Stimulated activated CD4-positive, alpha-beta T cell treated with anti-CD3 and anti-CD28 coated beads, Interleukin-1b, Interleukin-23, amount 100 ng/mL, for 4 hours (primary cell): ENCODE measurements around the gene KMT2B.
A peak's percentile ranks its signal among the peaks of the same experiment; 100 is the strongest.

Experiments used
- DNase-seq, 2 donors: peaks; one replicate each; pipeline ENCODE4 v3.0.0-alpha.2; 2020; ENCODE audit warnings: low read depth in 2 of 2

KMT2B gene

DNA sequence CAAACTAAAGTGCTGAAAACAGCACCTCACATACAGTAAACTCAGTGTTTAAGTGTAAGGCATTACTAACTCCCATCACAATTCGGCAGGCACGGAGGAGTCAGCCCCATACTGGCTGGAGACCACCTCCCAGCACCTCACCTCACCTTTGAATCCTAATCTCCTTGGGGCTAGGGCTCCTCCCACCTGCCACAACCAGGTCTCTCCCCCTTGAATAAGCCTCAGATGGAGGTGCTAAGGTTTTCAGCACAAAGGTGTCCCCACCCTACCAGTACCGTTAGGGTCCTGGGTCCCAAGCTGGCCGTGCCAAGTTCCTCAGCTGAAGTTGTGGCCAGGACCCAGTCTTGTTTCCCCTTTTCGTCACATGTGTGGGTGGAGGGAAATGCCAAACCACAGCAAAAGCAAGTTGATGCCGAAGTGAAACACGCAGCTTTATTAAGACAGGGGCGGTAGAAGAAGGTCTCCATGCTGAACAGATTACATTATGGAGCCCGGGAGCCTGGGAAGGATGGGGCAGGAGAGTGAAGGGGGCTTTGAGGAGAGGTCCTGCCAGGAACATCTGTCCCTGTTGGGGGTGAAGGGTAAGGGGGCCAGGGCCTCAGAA is 24.4 kb downstream of the KMT2B start, which contains the start of gene IGFLR1:
IGFLR1 (minus strand) TSS at position 332 of the 604 bp plus-strand sequence. CDS start 1,272 bp downstream, outside the sequence.
- peak; percentile 39 to 48 for DNase-seq

DNA sequence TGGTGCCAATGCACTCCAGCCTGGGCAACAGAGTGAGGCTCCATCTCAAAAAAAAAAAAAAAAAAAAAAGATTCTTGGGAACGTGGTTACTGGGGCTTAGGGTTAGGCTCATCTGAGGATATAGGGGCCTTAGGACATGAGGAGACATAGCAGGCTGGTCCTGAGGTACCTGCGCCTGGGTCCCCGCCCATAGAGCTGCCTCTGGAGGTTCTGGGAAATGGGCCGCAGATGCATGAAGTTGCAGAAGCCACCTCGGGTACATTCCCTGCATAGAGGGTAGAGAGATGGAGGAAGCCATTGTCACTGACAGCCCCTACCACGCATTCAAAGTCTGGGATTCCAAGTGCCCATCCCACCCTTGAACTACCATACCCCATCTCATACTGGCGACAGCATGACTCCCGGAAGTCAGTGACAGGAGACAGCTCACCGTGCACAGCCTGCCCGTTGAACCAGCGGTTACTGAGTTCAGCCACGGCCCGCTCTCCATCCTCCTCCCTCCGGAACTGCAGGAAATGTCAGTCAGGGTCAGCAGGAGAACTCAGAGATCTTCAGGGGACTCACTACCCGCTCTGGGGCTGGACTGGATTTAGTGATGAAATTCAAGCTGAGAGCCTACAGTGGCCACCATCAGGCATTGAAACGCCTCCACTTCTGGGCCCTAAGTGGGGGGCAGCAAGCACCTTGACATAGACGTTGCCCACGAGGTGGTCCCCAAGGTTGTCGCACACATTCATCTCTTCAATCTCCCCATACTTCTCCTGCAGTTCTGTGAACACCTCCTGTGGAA is 26.0 kb downstream of the KMT2B start:
- DNase-seq, result no peak

DNA sequence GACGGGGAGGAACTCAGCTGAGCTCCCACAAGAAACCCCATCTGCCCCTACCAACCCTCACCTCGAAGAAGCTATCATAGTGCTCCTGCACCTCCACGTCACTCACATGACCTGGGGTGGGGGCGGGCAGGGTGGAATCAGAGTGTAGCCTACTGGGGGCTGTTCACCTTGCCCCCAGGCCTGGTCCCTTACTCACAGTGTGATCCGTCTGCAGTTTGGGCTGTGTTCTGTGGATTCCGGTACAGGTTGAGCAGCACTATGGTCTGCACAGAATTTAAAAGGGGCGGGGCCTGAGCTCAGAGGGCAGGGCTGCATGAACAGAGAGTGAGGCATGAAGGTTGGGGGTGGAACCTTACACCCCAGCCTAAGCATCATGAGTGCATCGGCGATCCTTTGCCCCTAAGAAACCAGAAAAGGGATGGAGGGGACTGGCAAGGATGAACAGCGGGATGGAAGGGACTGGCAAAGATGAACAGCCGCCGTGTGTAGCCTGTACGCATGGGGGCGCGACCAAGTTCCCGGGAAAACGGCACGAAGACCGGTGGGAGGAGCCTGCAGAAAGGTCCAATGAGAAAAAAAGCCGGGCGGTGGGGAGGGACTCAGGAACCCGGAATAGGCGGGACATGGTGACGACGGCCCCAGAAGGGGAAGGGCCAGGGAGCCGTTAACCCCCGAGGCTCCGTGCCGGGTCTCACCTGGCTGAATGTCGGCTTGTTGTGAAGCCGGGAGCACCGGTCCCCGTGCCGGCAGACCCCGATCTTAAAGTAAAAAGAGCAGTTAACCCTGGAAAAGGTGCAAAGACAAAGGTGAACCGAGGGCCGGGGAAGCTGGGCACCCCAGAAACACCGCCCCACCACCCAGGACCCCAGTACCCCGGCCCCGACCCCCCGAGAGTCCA is 26.9 kb downstream of the KMT2B start:
- DNase-seq, result peak; percentile 81 to 87

DNA sequence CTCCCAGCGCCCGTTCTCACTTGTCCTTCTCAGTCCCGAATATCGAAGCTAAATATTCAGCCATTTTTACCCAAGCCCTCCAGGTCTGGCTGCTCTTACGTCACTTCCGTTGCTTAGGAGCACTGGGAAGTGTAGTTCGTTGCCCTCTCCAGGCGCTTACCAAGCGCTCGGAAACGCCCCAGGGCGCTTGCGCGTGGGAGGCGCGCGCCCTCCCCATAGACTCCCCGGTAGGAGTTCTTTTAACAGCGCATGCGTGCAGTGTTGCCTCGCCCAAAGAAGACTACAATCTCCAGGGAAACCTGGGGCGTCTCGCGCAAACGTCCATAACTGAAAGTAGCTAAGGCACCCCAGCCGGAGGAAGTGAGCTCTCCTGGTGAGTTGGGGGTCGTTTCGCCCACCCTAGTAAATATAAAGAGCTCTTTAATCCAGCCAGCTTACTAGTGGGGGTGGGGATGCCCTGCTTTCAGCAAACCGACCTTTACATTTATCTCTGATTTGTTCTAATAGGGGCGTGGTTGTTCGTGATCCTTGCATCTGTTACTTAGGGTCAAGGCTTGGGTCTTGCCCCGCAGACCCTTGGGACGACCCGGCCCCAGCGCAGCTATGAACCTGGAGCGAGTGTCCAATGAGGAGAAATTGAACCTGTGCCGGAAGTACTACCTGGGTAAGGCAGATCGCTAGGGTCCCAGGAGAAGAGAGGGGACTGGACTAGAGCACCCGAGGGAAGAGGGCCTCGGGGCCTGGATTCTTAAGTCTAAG is 27.7 kb downstream of the KMT2B start, which contains the start of the genes PSENEN and U2AF1L4:
PSENEN (plus strand) TSS at position 324 of the 759 bp plus-strand sequence; CDS start at position 604, 280 bp downstream.
U2AF1L4 (minus strand) TSS at position 91 of the 759 bp plus-strand sequence; CDS start at position 64, 27 bp downstream.
- DNase-seq, result peak; percentile 87 to 93

DNA sequence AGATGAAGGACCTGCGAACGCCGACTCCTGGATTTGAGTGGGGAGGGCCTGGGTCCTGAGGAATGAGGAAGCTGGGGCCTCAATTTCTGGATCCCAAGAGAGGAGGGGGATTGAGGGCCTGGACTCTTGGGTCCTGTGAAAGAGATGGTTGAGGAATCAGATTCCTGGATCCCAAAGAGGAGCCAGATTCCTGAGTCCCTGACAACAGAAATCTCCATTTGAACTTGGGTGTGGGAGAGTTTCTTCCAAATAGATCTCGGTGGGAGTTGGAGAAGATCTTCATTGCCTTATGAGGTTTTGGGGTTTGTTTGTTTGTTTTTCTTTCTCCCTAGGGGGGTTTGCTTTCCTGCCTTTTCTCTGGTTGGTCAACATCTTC is 28.3 kb downstream of the KMT2B start:
- no peak for DNase-seq

DNA sequence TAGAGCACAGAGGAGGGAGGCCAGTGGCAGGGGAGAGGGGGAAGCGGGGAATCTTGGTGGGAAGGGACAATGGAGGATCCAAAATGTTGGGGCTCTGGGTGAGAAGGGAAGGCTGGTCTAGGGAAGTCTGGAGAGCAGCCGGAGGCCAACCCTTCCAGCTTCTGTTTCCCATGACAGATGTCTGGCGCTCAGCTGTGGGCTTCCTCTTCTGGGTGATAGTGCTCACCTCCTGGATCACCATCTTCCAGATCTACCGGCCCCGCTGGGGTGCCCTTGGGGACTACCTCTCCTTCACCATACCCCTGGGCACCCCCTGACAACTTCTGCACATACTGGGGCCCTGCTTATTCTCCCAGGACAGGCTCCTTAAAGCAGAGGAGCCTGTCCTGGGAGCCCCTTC is 28.7 kb downstream of the KMT2B start:
- DNase-seq, result no peak

DNA sequence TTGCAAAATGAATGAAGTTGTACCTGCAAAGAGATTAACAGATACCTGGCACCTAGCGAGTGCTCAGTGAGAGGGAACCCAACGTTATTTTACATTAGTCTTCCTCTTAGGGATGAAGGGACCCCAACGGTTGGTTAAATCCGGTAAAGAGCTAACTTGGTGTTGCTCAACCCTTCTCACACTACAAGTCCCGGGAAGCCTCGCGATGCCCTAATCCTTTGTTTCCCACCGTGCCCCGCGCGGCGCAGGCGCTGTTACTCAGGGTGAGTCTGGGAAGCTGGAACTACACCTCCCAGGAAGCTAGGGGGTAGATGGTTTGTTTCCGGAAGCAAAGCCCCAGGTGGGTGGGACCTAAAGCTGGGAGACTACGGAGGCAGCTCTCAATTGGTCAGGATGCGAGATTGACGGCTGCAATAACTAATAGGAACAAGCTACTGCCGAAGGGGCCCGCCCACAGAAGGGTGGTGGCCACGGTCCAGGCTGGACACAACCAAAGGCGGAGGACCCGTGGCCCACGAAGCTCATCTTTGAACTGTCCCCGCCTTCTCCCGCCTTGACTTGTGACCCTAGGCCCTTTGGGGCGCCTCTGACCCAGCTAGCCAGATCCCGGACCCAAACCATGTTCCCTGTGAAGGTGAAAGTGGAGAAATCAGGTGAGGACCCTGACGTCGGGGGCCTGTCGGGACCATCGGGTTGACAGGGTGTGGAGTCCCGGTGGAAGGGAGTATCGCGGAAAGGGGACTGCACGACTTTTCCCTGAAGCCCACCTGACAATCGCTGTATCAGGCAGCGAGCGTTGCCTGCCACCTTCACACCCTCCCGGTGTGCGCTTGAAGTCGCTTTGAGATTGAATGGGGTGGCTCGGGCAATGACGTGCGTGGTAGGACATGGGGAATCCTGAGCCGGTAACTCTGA is 30.6 kb downstream of the KMT2B start, which contains the start of gene LIN37:
LIN37 (plus strand) TSS at position 471 of the 915 bp plus-strand sequence; CDS start at position 620, 149 bp downstream.
- peak; percentile 92 to 96 for DNase-seq

DNA sequence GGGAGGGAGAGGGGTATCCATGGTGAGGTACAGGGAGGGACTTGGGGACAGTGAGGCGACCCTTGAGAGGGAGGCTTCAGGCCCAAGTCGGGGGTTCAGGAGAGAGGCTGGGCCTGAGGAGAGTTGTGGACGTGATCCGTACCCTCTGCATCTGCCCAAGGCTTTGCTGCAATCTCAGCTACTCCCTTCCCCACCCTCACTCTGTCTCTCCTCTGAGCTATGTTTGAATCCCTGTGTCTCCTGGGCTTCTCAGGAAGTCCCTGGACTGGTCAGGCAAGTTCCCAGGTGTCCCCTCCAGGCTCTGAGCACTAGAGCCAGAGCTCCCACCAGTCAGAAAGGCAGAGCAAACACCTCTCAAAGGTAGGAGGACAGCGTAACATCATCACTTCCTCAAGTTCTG is 32.4 kb downstream of the KMT2B start:
- no peak for DNase-seq

DNA sequence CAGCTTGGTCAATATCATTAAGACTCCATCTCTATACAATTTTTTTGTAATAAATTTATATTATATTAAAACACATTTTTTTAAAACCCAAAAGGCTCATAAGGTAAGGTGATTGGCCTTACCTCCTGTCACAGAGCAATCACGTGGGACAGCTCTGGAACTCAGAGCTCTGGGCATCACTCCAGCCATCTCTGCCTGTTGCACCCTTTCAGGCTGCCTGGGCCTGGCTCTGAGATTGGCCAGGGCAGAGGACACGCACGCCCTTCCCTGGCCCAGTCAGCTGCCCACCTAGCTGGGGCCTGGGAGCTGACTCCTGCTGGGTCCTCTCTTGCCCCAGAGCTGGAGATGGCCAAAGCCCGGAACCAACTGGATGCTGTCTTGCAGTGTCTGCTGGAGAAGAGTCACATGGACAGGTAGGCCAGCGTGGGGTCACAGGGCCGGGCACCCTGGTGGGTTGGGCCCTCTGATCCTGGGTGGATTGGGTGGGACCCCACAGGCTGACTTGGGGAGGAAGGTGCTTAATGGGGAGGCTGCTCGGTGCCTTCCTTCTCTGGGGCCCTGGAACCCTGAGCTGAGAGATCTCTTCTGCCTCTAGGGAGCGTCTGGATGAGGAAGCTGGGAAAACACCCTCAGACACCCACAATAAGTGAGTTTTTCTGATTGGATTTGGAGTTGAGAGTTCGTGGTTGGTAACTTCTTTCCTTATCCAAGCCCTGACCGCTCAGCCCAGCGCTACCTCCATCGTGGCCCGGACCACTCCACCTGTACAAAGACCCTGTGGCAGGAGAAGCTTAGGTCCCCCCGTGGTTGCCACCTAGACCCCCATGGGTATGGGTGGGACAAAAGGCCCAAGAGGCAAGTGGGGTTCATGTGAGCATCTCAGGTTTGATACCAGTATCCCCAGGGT is 34.3 kb downstream of the KMT2B start:
- DNase-seq, result no peak

DNA sequence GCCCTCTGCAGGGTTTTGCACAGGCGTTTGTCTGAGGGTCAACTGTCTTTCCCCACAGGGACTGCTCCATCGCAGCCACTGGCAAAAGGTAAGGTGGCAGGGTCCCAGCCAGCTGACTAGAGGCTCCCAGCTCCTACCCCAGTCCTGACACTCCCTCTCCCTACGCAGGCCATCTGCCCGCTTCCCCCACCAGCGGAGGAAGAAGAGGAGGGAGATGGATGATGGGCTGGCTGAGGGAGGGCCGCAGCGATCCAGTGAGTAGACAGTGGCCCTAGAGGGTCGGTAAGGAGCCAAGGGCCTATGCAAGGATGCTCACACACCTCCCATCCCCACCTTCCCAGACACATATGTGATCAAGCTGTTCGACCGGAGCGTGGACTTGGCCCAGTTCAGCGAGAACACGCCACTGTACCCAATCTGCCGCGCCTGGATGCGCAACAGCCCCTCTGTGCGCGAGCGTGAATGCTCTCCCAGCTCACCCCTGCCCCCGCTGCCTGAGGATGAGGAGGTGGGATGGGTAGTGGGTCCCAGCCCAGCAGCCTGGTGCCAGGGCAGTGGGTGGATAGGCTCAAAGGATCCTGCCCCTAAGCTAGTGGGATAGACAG is 35.0 kb downstream of the KMT2B start:
- no peak for DNase-seq

DNA sequence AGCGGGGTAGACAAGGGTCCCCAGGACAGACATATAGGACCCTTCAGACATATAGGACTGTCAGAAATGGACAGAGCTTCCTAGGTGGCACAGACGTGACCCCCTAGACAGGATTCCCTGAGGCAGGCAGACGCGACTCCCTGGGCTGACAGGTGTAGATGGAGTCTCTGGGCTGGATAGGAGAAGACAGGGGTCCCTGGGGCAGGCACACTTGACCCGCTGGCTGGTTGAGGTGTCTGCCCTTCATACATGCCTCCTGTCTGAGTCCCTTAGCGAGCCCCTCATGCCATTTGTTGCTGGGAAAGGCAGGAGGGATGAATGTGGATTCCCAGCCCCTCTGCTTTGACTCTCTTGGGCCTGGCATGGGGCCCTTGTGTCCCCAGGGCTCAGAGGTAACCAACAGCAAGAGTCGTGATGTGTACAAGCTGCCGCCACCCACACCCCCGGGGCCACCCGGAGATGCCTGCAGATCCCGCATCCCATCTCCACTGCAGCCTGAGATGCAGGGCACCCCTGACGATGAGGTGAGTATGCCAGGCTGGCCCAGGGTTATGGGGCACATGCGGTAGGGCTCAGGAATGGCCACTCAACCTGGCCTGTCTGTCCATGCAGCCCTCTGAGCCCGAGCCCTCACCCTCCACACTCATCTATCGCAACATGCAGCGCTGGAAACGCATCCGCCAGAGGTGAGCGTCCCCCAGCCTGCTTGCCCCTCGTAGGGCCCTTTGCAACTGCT is 36.0 kb downstream of the KMT2B start:
- no peak for DNase-seq

DNA sequence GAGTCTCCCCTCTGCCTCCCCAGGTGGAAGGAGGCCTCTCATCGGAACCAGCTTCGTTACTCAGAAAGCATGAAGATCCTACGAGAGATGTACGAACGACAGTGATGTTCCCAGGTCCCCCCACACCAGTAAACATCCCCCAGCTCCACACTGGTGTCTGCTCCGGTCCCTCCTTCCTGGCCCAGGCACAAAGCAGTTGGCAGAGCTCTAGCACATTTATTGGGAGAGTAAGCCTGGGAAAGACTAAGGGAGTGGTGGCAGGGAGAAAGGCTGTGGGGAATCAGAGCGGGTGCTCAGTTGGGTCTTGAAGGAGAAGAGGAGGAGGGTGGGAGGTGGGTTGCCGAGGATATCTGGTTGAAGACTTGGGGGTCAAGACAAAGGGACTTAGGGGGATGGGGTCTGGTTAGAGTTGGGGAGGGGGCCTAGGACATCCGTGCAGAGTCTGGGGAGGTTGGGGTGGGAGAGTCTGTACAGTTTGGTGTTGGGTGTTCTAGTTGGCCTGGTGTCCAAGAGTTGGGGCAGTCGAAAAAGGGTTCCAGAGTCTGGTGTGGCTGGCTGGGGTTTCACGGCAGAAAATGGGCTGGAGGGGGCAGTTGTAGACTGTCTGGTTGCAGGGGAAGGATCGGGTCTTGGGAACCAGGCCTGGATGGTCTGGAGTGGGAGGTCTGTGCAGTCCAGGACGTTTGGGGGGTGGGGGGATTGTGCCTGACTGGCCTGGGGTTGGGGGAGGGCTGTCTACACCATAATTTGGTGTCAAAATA is 36.7 kb downstream of the KMT2B start:
- DNase-seq, result no peak

DNA sequence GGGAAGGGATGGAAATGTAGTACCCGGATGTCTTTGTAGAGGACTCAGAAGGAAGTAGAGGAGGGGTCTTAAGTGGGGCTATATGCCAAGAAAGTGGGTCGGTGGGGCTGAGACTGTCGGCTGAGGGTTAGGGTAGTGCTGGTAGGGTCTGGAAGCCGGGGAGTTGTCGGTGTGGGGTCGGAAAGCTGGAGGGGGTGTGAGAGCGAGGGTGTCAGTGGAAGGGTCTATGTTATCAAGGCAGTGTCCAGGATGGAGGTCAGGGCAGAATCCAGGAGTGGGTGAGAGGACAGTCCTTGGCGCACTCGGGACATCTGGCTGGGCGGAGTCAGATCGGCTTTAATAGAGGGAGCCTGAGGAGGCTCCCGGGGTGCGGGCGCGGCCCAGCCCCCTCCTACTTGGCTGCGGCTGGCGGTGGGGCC is 37.3 kb downstream of the KMT2B start:
- no peak for DNase-seq

DNA sequence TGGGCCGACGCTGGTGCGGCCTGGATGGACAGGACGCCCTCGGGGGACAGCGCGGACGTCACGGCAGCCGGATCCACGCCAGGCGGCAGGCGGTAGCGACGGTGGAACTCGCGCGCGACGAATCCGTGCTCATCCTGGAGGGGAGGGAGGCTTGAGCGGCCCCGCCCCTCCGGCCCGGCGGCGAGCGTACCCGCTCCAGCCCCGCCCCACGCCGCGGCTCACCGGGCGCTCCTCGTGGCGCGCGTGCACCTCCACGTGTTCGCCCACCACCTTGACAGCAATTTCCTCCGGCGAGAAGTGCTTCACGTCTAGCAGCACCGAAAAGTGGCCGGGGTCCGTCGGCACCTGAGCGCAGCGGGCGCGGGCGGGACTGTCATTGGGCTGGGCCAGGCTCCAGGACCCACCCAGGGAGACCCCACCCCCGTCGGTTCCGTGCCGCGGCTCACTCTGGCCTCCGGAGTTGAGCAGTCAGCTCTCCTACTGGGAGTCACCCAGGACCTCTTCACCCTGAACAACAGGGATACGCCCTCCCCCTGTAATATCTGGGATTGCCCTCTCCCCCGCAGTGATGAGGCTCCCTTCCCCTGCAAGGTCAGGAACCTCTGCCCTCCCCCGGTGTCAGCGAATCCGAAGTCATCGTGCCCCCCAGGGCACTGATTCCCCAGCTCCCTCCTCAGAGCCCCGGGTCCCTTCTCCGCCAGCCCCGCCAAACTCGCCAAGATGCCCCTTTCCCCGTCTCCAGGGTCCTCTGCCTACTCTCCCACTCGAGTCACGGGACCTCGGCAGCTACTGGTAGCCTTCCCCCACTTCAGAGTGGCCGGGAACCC is 38.0 kb downstream of the KMT2B start:
- DNase-seq, result peak; percentile 54 to 55

DNA sequence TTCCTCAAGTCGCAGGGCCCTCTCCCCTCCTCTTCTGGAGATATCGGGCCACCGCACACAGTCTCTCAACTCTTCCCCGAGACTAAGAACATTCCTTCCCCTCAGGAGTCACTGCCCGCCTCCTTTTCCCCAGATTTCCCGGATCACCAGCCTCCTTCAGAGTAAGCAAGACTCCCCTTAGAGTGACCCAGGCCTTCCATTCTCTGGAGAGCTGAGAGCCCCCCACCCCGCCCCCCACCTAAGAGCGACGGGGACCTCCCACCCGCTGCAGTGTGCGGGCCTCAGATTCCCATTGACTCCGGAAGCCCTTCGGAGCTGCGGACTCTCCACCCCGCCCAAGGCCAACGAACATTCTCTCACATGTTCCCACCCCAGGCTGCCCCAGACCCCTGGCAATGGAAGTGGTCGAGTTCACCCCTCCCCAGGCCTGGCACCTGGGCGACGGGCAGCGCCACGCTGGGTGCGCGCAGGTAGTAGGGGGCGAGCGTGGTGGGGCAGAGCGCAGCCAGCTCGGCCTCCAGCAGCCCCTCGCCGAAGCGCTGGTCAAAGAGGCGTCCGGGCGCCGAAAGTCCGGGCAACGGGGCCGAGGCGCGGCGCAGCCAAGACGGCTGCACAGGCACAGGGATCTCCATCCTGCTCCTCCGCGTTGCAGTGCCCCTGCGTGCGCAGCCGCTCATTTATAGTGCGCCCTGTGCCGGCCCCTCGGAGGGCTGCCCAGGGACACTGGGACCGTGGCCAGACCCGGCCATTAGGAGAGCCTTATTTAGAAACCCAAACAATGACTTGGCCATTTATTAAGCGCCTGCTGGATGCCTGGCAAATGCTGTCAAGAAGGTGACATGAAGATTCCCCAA is 38.8 kb downstream of the KMT2B start, which contains the start of gene HSPB6:
HSPB6 (minus strand) TSS at position 653 of the 854 bp plus-strand sequence; CDS start at position 632, 21 bp downstream.
- no peak for DNase-seq
